Rectal smooth muscle tissue (tissue), 1 donor: ENCODE data around the gene TMEM181.
"Not testable (repeated sequence)": the region's sequence is repeated elsewhere in the genome, so short reads cannot be mapped to it uniquely, and the experiment has no call there.

Experiments
- H3K27ac ChIP-seq: one replicate; pipeline ENCODE4 v1.7.0; 2013; ENCODE audit warnings: low read depth, low read length, inconsistent platforms
- H3K27me3 ChIP-seq: one replicate; pipeline ENCODE4 v1.7.0; 2013; ENCODE audit warnings: low read length; ENCODE audit not compliant: control insufficient read depth, insufficient read depth
- H3K36me3 ChIP-seq: one replicate; pipeline ENCODE4 v1.7.0; 2013; ENCODE audit warnings: low read length; ENCODE audit not compliant: control insufficient read depth, insufficient read depth
- H3K4me1 ChIP-seq: one replicate; pipeline ENCODE4 v1.7.0; 2013; ENCODE audit warnings: low read length; ENCODE audit not compliant: control insufficient read depth, insufficient read depth
- H3K4me3 ChIP-seq: one replicate; pipeline ENCODE4 v1.7.0; 2013; ENCODE audit warnings: low read length
- H3K9ac ChIP-seq: one replicate; pipeline ENCODE4 v1.7.0; 2013; ENCODE audit warnings: low read length

TMEM181 gene

GRCh38 chr6:158522616-158523015 lies 37.3 kb upstream of the TMEM181 start:
- H3K27me3 ChIP-seq: peaks cover 3% of the 10 kb centered on the region
- no peak overlapping the region for H3K9ac ChIP-seq
- no peaks in the 10 kb centered on the region for H3K4me1 ChIP-seq
- no peak overlapping the region for H3K4me3 ChIP-seq
- no peaks in the 10 kb centered on the region for H3K36me3 ChIP-seq
- no peak overlapping the region for H3K27ac ChIP-seq

GRCh38 chr6:158524311-158524710 lies 35.6 kb upstream of the TMEM181 start:
- no peak overlapping the region for H3K4me3 ChIP-seq
- no peaks in the 10 kb centered on the region for H3K27me3 ChIP-seq
- no peak overlapping the region for H3K27ac ChIP-seq
- H3K9ac ChIP-seq: no peak overlapping the region
- no peaks in the 10 kb centered on the region for H3K36me3 ChIP-seq
- H3K4me1 ChIP-seq: no peaks in the 10 kb centered on the region

GRCh38 chr6:158527858-158528257 lies 32.0 kb upstream of the TMEM181 start:
- not testable (repeated sequence) for H3K36me3 ChIP-seq, H3K27me3 ChIP-seq, H3K4me1 ChIP-seq, H3K9ac ChIP-seq, H3K27ac ChIP-seq, H3K4me3 ChIP-seq

- H3K4me1 ChIP-seq: no peaks in the 10 kb centered on the region
- no peaks in the 10 kb centered on the region for H3K36me3 ChIP-seq
- no peak overlapping the region for H3K9ac ChIP-seq
- no peak overlapping the region for H3K27ac ChIP-seq
- H3K4me3 ChIP-seq: no peak overlapping the region
- H3K27me3 ChIP-seq: no peaks in the 10 kb centered on the region
Measured at GRCh38 chr6:158528826-158529225, 31.1 kb upstream of the TMEM181 start.

GRCh38 chr6:158529629-158530028 lies 30.3 kb upstream of the TMEM181 start:
- Histone ChIP-seq H3K27ac (no peak overlapping the region), H3K4me1 (no peaks in the 10 kb centered on the region), H3K4me3 (no peak overlapping the region), H3K9ac (no peak overlapping the region), H3K27me3 (no peaks in the 10 kb centered on the region), H3K36me3 (no peaks in the 10 kb centered on the region)

GRCh38 chr6:158531566-158531965 lies 28.3 kb upstream of the TMEM181 start:
- Histone ChIP-seq H3K4me1 (no peaks in the 10 kb centered on the region), H3K36me3 (no peaks in the 10 kb centered on the region), H3K27me3 (peaks cover 7% of the 10 kb centered on the region), H3K4me3 (no peak overlapping the region), H3K27ac (no peak overlapping the region), H3K9ac (no peak overlapping the region)

- Histone ChIP-seq H3K36me3 (no peaks in the 10 kb centered on the region), H3K9ac (no peak overlapping the region), H3K4me1 (no peaks in the 10 kb centered on the region), H3K27me3 (peaks cover 7% of the 10 kb centered on the region), H3K27ac (no peak overlapping the region), H3K4me3 (no peak overlapping the region)
Measured at GRCh38 chr6:158531970-158532369, 27.9 kb upstream of the TMEM181 start.

GRCh38 chr6:158536084-158536890 lies 23.6 kb upstream of the TMEM181 start:
- peak overlapping the region; percentile 58 for H3K4me3 ChIP-seq
- H3K9ac ChIP-seq: no peak overlapping the region
- peaks cover 11% of the 10 kb centered on the region for H3K27me3 ChIP-seq
- no peak overlapping the region for H3K27ac ChIP-seq
- H3K4me1 ChIP-seq: no peaks in the 10 kb centered on the region
- no peaks in the 10 kb centered on the region for H3K36me3 ChIP-seq

- H3K9ac ChIP-seq: no peak overlapping the region
- peaks cover 11% of the 10 kb centered on the region for H3K27me3 ChIP-seq
- H3K4me1 ChIP-seq: no peaks in the 10 kb centered on the region
- no peak overlapping the region for H3K27ac ChIP-seq
- H3K4me3 ChIP-seq: peak overlapping the region; percentile 58
- H3K36me3 ChIP-seq: no peaks in the 10 kb centered on the region
Measured at GRCh38 chr6:158536891-158537798, 22.7 kb upstream of the TMEM181 start.

- Histone ChIP-seq H3K36me3 (no peaks in the 10 kb centered on the region), H3K27ac (no peak overlapping the region), H3K9ac (no peak overlapping the region), H3K4me3 (no peak overlapping the region), H3K27me3 (peaks cover 11% of the 10 kb centered on the region), H3K4me1 (no peaks in the 10 kb centered on the region)
Measured at GRCh38 chr6:158538741-158539140, 21.1 kb upstream of the TMEM181 start.

- H3K27ac ChIP-seq: no peak overlapping the region
- H3K36me3 ChIP-seq: no peaks in the 10 kb centered on the region
- H3K4me3 ChIP-seq: no peak overlapping the region
- no peaks in the 10 kb centered on the region for H3K4me1 ChIP-seq
- H3K27me3 ChIP-seq: peaks cover 11% of the 10 kb centered on the region
- H3K9ac ChIP-seq: no peak overlapping the region
Measured at GRCh38 chr6:158539413-158539812, 20.5 kb upstream of the TMEM181 start.

GRCh38 chr6:158539881-158540280 lies 20.0 kb upstream of the TMEM181 start:
- no peak overlapping the region for H3K27ac ChIP-seq
- H3K36me3 ChIP-seq: no peaks in the 10 kb centered on the region
- H3K27me3 ChIP-seq: peaks cover 11% of the 10 kb centered on the region
- no peak overlapping the region for H3K4me3 ChIP-seq
- no peak overlapping the region for H3K9ac ChIP-seq
- H3K4me1 ChIP-seq: no peaks in the 10 kb centered on the region
